Endothelial cell (in vitro differentiated cells): Measurements from ENCODE around the gene CCDC175. TPM values are rescaled to one million over a fixed set of nuclear protein-coding genes. Genes with fewer than 3 reads are reported as not detected.
A peak's percentile ranks its signal among the peaks of the same experiment; 100 is the strongest.

Source experiments
- DNase-seq: peaks from one replicate; pipeline ENCODE4 v3.0.0; 2021; ENCODE audit warnings: low spot score
- H3K27ac Mint-ChIP-seq: one replicate; pipeline ENCODE4 v1.8.0; 2021; ENCODE audit warnings: mixed read lengths, inconsistent platforms; ENCODE audit not compliant: unreplicated experiment
- H3K27me3 Mint-ChIP-seq: one replicate; pipeline ENCODE4 v1.8.0; 2021; ENCODE audit warnings: mild to moderate bottlenecking, moderate library complexity, mixed read lengths, inconsistent platforms; ENCODE audit not compliant: unreplicated experiment
- H3K36me3 Mint-ChIP-seq: one replicate; pipeline ENCODE4 v1.8.0; 2021; ENCODE audit warnings: mild to moderate bottlenecking, low read depth, mixed read lengths, inconsistent platforms; ENCODE audit not compliant: unreplicated experiment
- H3K4me1 Mint-ChIP-seq: one replicate; pipeline ENCODE4 v1.8.0; 2021; ENCODE audit warnings: mild to moderate bottlenecking, mixed read lengths, inconsistent platforms; ENCODE audit not compliant: unreplicated experiment
- H3K4me3 Mint-ChIP-seq: one replicate; pipeline ENCODE4 v1.8.0; 2021; ENCODE audit warnings: mild to moderate bottlenecking, mixed read lengths, inconsistent platforms; ENCODE audit not compliant: unreplicated experiment
- H3K9me3 Mint-ChIP-seq: one replicate; pipeline ENCODE4 v1.8.0; 2021; ENCODE audit warnings: mixed read lengths, inconsistent platforms; ENCODE audit not compliant: unreplicated experiment
- CTCF ChIP-seq: fragments of 200-600 bp; sonication (generic); IDR thresholded peaks from one replicate; pipeline ENCODE4 v1.5.0; 2021; ENCODE audit warnings: antibody characterized with exemption; ENCODE audit not compliant: unreplicated experiment
- total RNA-seq: library from RNA; stranded (reverse); fragmentation: NEBNext Ultra II Directional; extraction: Animal tissue kit (Norgen Biotek cat#: 25700); gene quantifications from one replicate; pipeline ENCODE4 v1.2.1, GENCODE V29; 2021; ENCODE audit not compliant: unreplicated experiment

Gene CCDC175
- total RNA-seq, 1 donor from 2014 or later: not detected

GRCh38 chr14:59520224-59520623 lies 56.4 kb downstream of the CCDC175 start:
- H3K36me3 Mint-ChIP-seq: no peaks in the 10 kb centered on the region
- no peaks in the 10 kb centered on the region for H3K4me1 Mint-ChIP-seq

DNA sequence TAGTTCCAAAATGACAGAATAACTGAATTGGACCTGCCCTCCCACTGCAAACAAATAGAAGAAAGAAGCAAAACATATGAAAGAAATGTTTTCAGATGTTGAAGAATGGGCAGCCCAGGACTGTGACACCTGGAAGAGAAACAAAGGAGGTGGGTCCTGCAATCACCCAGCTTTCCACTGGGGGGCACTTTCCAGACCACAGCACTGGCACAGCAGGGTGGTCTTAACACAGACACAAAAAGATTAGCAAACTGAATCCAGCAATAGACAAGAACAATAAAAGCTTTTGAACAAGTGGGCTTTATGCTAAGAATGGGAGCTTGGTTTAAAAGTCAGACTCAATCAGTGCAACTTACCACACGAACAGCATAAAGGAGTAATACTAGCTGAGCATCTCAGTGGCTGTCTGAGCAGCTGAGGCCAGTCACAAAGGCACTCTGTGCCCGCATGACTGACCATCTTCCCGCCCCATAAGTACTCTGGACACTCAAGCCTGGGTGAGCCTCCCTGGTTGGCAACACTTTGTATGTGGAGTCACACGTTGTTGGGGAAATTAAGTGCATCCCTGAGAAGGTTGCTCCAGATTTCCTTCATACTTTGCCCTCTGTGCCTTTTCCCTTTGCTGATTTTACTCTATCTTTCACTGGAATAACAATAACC lies 64.6 kb downstream of the CCDC175 start:
- H3K27ac Mint-ChIP-seq: no peak overlapping the region
- no peaks in the 10 kb centered on the region for H3K4me1 Mint-ChIP-seq
- TF ChIP-seq CTCF: peak; percentile 73
- no peak overlapping the region for H3K4me3 Mint-ChIP-seq
- H3K9me3 Mint-ChIP-seq: peaks cover 4% of the 10 kb centered on the region
- DNase-seq: peak; percentile 49
- no peaks in the 10 kb centered on the region for H3K36me3 Mint-ChIP-seq
- H3K27me3 Mint-ChIP-seq: no peaks in the 10 kb centered on the region

More at GRCh38 chr14:59520224-59520623, 56.4 kb downstream of the CCDC175 start:
- no peaks in the 10 kb centered on the region for H3K27me3 Mint-ChIP-seq
- no peak for TF ChIP-seq CTCF
- H3K9me3 Mint-ChIP-seq: no peaks in the 10 kb centered on the region
- no peak overlapping the region for H3K27ac Mint-ChIP-seq
- no peak overlapping the region for H3K4me3 Mint-ChIP-seq
- no peak for DNase-seq

DNA sequence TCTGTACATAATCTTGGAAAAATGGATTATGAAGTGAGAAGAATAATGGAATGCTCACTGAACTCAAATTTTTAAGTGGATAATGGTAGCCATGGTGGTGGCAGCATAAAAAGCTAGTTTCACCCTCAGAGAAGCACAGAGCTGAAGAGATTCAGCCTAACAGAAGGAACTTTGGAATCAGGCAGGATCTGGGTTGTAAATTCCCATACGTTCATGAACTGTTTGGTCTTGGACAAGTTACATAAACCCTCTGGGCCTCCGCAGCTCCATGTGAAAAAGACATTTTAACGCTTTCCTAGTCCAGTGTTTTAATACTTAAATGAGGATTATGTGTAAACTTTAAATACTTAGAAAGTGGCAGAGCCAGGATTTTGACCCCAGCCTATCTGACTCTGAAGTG lies 65.6 kb downstream of the CCDC175 start:
- H3K4me1 Mint-ChIP-seq: no peaks in the 10 kb centered on the region
- H3K9me3 Mint-ChIP-seq: peaks cover 4% of the 10 kb centered on the region
- no peak overlapping the region for H3K27ac Mint-ChIP-seq
- H3K36me3 Mint-ChIP-seq: no peaks in the 10 kb centered on the region
- no peaks in the 10 kb centered on the region for H3K27me3 Mint-ChIP-seq
- no peak overlapping the region for H3K4me3 Mint-ChIP-seq
- TF ChIP-seq CTCF: no peak
- no peak for DNase-seq

DNA sequence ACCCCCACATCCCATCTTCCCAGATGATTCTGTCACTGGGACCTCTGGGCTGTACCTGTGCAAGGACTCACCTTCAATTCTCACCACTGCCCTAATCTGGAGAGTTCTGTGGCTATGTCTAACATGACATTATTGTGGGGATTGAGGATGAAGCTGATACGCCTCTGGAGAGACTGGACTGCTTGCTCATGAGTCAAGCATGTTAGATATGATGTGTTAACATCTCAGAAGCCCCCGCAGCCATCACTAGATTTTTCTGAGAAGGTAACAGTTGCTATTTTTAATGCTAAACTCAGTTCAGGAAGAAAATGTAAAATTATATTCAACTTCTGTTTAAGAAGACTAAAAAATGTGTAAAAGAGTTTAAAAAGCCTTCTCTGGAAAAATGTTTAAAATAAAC lies 66.6 kb downstream of the CCDC175 start:
- H3K9me3 Mint-ChIP-seq: peaks cover 4% of the 10 kb centered on the region
- TF ChIP-seq CTCF: no peak
- H3K36me3 Mint-ChIP-seq: no peaks in the 10 kb centered on the region
- H3K27ac Mint-ChIP-seq: no peak overlapping the region
- H3K27me3 Mint-ChIP-seq: no peaks in the 10 kb centered on the region
- H3K4me1 Mint-ChIP-seq: no peaks in the 10 kb centered on the region
- no peak overlapping the region for H3K4me3 Mint-ChIP-seq
- no peak for DNase-seq

- Mint-ChIP-seq H3K36me3 (no peaks in the 10 kb centered on the region), H3K27me3 (no peaks in the 10 kb centered on the region), H3K9me3 (peaks cover 4% of the 10 kb centered on the region), H3K4me1 (no peaks in the 10 kb centered on the region), H3K27ac (no peak overlapping the region), H3K4me3 (no peak overlapping the region)
- TF ChIP-seq CTCF: no peak
- DNase-seq: no peak
Observed at GRCh38 chr14:59509101-59509500, 67.5 kb downstream of the CCDC175 start.
